Peyer's patch (tissue), 4 donors: ENCODE results near the gene SIRPA.

Experiments used
- POLR2A ChIP-seq, 2 donors: fragments of 450-650 bp; IDR thresholded peaks; one replicate each; pipeline ENCODE4 v1.5.1; 2017; ENCODE audit warnings: antibody characterized with exemption in 2 of 2, mild to moderate bottlenecking in 2 of 2, moderate library complexity in 2 of 2
- TF ChIP-seq, protein P1 (sequence below), 6 experiments: fragments of 450-650 bp in 4 of 6; fragments of 200-600 bp in 2 of 6; sonication (generic) in 1 of 6; IDR thresholded peaks; one replicate each; pipeline ENCODE4 v1.5.1; 2017 to 2019; ENCODE audit warnings: antibody characterized with exemption in 6 of 6, mild to moderate bottlenecking in 3 of 6, moderate library complexity in 1 of 6

DNA sequence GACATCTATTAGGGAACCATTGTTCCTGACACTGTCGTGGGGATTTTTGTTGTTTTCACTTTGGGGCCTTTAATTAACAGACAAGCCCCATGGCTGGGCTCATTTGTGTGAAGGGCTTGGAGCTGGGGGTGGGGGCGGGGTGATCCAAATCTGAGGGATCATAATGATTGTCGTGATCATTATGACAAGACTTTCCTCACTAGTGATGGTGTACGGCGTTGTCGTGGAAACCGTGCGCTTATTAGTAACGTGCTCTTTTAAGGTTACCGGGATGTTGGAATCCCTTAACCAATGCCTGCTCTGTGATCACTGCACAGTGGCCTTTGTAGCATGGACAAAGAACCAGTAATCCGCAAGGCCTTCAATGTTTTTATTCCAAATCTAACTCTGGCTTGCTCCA, 80.1 kb downstream of the SIRPA start:
- TF ChIP-seq, protein P1, sequence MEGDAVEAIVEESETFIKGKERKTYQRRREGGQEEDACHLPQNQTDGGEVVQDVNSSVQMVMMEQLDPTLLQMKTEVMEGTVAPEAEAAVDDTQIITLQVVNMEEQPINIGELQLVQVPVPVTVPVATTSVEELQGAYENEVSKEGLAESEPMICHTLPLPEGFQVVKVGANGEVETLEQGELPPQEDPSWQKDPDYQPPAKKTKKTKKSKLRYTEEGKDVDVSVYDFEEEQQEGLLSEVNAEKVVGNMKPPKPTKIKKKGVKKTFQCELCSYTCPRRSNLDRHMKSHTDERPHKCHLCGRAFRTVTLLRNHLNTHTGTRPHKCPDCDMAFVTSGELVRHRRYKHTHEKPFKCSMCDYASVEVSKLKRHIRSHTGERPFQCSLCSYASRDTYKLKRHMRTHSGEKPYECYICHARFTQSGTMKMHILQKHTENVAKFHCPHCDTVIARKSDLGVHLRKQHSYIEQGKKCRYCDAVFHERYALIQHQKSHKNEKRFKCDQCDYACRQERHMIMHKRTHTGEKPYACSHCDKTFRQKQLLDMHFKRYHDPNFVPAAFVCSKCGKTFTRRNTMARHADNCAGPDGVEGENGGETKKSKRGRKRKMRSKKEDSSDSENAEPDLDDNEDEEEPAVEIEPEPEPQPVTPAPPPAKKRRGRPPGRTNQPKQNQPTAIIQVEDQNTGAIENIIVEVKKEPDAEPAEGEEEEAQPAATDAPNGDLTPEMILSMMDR (IDR thresholded peaks at IDR 0.05) = no peak
- no peak for TF ChIP-seq POLR2A (IDR thresholded peaks at IDR 0.05)
